HG02884 (cell line): ENCODE data around the gene TAS1R2.
"Not testable (repeated sequence)": the region's sequence is repeated elsewhere in the genome, so short reads cannot be mapped to it uniquely, and the experiment has no call there.

Source experiments
- ATAC-seq: cut with Tn5 transposase; IDR thresholded peaks from one replicate; pipeline ENCODE4 v1.9.1; 2021; ENCODE audit warnings: mild to moderate bottlenecking, moderate library complexity; ENCODE audit not compliant: unreplicated experiment

The TAS1R2 gene

GRCh38 chr1:18884419-18884717, 24.9 kb upstream of the TAS1R2 start:
- no peak for ATAC-seq

DNA sequence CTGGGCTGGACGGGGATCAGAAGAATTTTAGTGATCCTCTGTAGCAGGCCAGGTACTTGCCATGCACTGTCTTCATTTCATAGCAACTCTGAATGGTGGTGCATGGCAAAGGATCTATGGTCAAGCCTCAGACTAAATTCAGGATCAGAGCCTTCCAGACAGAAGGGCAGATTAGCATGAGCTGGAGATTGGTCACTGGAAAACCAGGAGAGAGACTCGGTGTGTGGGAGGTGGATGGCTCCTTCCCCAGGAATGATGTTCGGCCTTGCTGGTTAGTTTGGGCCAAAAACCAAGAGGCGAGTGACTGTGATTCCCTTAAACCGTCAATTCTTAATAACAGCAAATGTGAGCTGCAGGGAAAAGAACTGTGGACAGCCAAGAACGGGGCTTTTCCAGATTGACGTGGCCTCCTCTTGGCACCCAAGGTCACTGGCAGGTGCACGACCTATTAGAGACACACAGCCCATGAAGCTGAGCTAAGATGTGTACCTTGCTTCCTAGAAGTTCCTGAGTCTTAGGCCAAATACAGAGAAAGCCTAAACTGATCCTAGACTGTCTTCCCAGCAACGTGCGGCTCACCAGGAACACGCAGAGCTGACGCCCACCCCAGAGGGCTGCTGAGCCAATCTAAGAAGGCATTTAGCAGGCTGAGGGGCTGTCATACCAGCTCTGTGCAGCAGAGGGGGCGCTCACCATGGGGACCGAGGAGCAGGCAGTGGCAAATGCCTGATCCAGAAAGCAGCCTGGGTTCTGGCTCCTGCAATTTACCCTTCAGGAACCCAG, 24.4 kb upstream of the TAS1R2 start:
- no peak for ATAC-seq

- ATAC-seq = no peak
Measured at GRCh38 chr1:18883079-18883478, 23.6 kb upstream of the TAS1R2 start.

DNA sequence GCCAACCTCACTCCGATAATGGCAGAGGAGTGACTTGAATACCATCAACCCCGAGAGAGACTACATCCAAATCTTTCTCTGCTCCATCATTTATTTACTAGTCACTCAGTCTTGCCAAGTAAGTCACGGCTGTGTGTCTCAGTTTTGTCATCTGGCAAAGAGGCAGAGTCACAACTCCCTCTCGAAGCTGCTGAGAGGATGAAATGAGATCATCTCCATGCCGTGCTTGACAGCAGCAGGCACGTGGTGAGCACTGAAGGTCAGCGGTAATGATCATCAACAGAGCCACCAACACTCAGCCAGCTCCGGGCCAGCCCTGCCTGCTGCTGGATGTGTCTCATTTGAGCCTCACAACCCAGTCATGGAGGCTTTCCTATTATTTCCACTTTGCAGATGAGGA, 23.0 kb upstream of the TAS1R2 start:
- ATAC-seq = no peak

- no peak for ATAC-seq
Measured at GRCh38 chr1:18881642-18882431, 22.4 kb upstream of the TAS1R2 start.

DNA sequence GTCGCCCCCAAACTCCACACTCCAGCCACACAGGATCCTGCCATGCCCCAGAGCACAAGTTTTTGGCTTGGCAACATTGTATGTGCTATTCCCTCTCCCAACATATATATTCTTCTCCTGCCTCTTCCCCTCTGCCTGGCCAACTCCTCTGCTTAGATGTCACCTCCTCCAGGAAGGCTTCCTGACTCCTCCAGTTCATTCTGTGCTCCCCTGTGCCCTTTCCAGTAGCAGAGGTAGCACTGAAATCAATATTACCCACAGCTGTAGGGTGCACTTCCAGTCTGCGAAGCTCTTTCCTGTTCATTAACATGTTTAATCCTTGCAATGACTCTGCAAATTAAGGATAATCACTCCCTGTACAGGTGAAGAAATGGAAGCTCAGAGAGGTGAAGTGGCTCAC, 21.7 kb upstream of the TAS1R2 start:
- no peak for ATAC-seq

DNA sequence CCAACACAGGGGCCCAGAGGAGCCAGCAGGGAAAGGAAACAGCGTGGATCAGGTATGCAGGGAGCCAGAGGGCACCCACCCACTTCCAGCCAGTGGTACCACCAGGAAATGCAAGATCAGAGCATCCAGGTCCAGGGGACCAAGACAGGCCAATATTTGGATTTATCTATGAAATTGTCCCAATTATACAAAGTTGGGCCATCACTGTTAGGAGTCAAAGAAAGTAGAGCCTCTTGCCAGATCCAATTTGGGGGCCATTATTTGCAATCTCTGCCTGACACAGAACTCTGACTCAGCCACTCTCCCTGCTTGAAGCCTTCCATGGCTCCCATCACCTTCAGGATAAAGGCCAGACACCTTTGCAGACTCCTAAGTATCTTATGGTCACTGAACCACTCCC, 21.1 kb upstream of the TAS1R2 start:
- no peak for ATAC-seq

- no peak for ATAC-seq
Measured at GRCh38 chr1:18879791-18880309, 20.4 kb upstream of the TAS1R2 start.

DNA sequence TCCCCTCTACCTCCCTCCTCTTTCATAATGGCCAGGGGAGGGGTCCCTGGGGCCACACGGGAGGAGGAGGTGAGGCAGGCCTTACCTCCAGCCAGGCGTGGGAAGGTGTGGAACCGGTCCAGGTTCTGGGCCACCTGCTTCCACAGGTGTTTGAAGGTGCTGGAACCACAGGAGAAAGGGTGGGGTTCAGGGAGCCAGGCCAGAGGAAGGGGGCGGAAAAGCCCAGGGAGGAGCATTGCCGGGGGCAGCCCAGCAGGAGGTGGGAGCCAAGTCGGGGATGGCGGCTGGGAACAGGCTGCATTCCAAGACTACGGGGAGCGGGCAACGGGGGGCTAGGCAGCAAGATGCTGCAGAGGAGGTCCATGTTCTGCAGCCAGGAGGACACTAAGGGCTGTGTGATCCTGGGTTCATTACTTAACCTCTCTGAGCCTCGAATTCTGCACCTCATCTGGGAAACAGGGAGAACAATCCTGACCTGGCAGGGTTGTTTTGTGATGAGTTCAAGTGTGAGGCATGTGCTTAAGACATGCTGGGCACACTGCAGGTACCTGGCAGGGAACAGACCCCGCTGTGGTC, 19.8 kb upstream of the TAS1R2 start:
- no peak for ATAC-seq

- ATAC-seq = no peak
Measured at GRCh38 chr1:18878538-18879214, 19.2 kb upstream of the TAS1R2 start.

GRCh38 chr1:18877282-18877681, 17.8 kb upstream of the TAS1R2 start:
- ATAC-seq = no peak

GRCh38 chr1:18876210-18876609, 16.8 kb upstream of the TAS1R2 start:
- ATAC-seq = no peak

- ATAC-seq = no peak
Measured at GRCh38 chr1:18875796-18876128, 16.3 kb upstream of the TAS1R2 start.

DNA sequence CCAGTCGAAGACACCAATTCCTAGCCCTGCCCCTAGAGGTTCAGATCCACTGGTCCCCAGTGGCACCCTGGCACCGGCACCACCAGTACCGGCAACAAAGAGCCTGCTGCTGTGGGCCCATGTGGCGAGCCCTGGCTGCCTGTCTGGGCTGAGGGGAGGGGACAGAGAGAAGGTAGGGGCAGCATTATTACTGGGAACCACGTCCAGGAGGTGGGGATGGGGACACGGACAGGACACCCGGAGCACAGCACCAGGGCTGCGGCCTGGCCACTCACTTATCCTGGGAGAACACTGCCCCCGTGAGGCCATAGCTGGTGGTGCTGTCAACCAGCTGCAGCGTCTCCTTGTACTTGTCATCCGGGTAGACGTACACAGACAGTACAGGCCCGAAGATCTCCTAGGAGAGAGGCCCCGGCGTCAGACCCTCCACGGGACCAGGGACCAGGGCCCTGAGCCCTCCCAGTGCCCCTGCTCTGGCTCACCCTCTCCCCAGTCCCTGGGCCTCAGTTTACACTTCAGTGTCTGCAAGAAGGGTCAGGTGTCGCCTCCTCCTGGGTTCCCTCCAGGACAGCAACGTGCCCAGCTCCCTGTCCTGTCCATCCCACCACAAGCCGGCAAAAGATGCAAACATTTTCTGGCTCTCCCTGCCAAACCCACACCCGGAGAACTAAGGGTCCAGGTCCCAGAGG, 15.8 kb upstream of the TAS1R2 start:
- ATAC-seq = no peak

DNA sequence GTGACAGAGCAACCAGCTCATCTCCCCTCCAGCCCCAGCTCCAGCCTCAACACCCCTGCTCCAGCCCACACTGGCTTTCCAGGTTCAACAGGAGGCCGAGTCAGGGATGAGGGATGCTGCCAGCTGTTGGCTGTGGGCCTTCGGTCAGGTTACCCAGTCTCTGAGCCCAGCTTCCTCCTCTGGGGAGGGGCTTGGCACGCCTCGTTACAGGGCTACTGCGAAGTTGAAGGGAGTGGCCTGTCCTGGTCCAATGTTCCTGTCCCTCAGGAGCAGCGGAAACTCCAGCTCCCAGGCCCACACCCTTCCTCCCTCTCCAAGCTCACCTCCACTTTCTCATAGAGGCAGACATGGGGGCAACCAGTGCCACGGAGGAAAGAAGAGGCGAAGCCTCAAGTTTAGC, 15.1 kb upstream of the TAS1R2 start:
- ATAC-seq = no peak

GRCh38 chr1:18874036-18874435, 14.6 kb upstream of the TAS1R2 start:
- ATAC-seq = no peak

GRCh38 chr1:18872071-18872611, 12.7 kb upstream of the TAS1R2 start:
- ATAC-seq = no peak

GRCh38 chr1:18871401-18872070, 12.1 kb upstream of the TAS1R2 start:
- ATAC-seq = no peak

DNA sequence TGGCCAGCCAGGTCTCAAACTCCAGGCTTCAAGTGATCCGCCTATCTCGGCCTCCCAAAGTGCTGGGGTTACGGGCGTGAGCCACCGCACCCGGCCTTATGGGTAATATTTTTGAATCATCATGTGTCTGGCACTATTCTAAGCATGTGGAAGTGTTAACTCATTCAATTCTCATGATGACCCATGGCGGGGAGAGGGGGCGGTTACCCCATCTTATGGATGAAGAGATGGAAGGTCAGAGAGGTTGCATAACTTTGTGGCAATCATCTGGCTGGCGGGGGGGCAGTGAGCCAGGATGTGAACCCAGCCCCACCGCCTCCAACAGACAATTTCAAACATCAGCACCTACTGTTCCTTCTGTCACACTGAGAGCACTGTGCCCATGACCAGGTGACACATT, 11.5 kb upstream of the TAS1R2 start:
- no peak for ATAC-seq

DNA sequence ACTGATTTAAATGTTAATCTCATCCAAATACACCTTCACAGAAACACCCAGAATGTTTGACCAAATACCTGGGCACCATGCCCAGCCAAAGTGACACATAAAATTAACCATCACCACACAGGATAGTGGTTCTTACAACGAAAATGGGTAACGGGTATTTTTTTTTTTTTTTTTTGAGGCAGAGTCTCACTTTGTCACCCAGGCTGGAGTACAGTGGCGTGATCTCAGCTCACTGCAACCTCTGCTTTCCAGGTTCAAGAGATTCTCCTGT, 11.1 kb upstream of the TAS1R2 start:
- not testable (repeated sequence) for ATAC-seq
